ENCODE data around the gene SH3RF1. TPM values are rescaled to one million over a fixed set of nuclear protein-coding genes. Genes with fewer than 3 reads are reported as not detected.

The SH3RF1 gene
- total RNA-seq, 1 experiment from 2014 or later, result 11.5 TPM

DNA sequence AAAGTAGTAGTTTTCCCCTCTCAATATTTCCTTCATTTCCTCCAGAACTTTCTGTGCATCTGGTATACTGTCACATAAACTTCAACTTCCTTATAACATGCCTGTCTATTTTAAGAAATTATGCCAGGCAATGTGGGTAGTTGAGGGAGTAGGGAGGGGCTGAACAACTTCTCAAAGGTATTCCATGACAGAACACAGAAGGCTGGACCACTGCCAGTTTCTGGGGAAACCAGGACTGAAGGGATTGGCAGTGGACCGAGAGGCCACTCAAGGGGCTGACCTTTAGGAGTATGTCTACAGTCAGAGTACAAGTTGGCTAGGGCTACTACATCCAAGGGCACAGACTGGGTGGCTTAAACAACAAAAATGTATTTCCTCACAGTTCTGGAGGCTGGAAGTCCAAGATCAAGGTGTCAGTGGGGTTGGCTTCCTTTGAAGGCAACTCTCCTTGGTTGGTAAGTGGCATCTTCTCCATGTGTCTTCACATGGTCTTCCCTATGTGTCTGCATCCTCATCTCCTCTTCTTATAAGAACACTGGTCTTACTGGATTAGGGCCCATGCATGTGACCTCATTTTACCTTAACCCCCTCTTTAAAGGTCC, 6.9 kb downstream of the SH3RF1 start:
- no peaks in the 10 kb centered on the region for H3K9me3 ChIP-seq (ENCODE audit: control insufficient read depth, insufficient read depth, low read depth, low read length)
- H3K4me3 ChIP-seq (ENCODE audit: low read depth in 2 of 2, low read length in 2 of 2), result no peak overlapping the region
- ATAC-seq (no peak), DNase-seq (ENCODE audit: low read depth, low spot score) (no peak)
- intact Hi-C loops (cut with micrococcal nuclease; ENCODE audit: unreplicated experiment), result no loop called here
- H3K27ac ChIP-seq (ENCODE audit: low read length), result no peak overlapping the region
- peaks cover 14% of the 10 kb centered on the region for H3K4me1 ChIP-seq (ENCODE audit: control insufficient read depth, insufficient read depth, low read length)
- H3K36me3 ChIP-seq (ENCODE audit: control insufficient read depth, insufficient read depth, low read length), result no peaks in the 10 kb centered on the region; the same call in 1 of the 2 replicates
- ChIA-PET POLR2A (no interaction called here), CTCF (no interaction called here)
- no peaks in the 10 kb centered on the region for H3K27me3 ChIP-seq (ENCODE audit: control insufficient read depth, insufficient read depth, low read length)
- BruUV-seq (replicated peaks), result no TSS peak
- no peak for TF ChIP-seq POLR2AphosphoS5 (IDR thresholded peaks at IDR 0.05; ENCODE audit: low read depth, low read length)
- TF ChIP-seq, protein P1, sequence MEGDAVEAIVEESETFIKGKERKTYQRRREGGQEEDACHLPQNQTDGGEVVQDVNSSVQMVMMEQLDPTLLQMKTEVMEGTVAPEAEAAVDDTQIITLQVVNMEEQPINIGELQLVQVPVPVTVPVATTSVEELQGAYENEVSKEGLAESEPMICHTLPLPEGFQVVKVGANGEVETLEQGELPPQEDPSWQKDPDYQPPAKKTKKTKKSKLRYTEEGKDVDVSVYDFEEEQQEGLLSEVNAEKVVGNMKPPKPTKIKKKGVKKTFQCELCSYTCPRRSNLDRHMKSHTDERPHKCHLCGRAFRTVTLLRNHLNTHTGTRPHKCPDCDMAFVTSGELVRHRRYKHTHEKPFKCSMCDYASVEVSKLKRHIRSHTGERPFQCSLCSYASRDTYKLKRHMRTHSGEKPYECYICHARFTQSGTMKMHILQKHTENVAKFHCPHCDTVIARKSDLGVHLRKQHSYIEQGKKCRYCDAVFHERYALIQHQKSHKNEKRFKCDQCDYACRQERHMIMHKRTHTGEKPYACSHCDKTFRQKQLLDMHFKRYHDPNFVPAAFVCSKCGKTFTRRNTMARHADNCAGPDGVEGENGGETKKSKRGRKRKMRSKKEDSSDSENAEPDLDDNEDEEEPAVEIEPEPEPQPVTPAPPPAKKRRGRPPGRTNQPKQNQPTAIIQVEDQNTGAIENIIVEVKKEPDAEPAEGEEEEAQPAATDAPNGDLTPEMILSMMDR (IDR thresholded peaks at IDR 0.05), result no peak
- TF ChIP-seq SIN3A (IDR thresholded peaks at IDR 0.05; ENCODE audit: borderline replicate concordance, insufficient read depth, low read depth, low read length), result no peak
- TF ChIP-seq, protein P2, sequence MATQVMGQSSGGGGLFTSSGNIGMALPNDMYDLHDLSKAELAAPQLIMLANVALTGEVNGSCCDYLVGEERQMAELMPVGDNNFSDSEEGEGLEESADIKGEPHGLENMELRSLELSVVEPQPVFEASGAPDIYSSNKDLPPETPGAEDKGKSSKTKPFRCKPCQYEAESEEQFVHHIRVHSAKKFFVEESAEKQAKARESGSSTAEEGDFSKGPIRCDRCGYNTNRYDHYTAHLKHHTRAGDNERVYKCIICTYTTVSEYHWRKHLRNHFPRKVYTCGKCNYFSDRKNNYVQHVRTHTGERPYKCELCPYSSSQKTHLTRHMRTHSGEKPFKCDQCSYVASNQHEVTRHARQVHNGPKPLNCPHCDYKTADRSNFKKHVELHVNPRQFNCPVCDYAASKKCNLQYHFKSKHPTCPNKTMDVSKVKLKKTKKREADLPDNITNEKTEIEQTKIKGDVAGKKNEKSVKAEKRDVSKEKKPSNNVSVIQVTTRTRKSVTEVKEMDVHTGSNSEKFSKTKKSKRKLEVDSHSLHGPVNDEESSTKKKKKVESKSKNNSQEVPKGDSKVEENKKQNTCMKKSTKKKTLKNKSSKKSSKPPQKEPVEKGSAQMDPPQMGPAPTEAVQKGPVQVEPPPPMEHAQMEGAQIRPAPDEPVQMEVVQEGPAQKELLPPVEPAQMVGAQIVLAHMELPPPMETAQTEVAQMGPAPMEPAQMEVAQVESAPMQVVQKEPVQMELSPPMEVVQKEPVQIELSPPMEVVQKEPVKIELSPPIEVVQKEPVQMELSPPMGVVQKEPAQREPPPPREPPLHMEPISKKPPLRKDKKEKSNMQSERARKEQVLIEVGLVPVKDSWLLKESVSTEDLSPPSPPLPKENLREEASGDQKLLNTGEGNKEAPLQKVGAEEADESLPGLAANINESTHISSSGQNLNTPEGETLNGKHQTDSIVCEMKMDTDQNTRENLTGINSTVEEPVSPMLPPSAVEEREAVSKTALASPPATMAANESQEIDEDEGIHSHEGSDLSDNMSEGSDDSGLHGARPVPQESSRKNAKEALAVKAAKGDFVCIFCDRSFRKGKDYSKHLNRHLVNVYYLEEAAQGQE (IDR thresholded peaks at IDR 0.05; ENCODE audit: insufficient read depth in 1 of 2, low read depth in 2 of 2, low read length in 1 of 2), result no peak
- TF ChIP-seq TCF7L2 (IDR thresholded peaks at IDR 0.05; ENCODE audit: low read depth, low read length), result no peak
- in situ Hi-C loops (cut with HindIII; ENCODE audit: low pct_unique_long_range_greater_than_20kb, low sequenced_read_pairs), result no loop called here

DNA sequence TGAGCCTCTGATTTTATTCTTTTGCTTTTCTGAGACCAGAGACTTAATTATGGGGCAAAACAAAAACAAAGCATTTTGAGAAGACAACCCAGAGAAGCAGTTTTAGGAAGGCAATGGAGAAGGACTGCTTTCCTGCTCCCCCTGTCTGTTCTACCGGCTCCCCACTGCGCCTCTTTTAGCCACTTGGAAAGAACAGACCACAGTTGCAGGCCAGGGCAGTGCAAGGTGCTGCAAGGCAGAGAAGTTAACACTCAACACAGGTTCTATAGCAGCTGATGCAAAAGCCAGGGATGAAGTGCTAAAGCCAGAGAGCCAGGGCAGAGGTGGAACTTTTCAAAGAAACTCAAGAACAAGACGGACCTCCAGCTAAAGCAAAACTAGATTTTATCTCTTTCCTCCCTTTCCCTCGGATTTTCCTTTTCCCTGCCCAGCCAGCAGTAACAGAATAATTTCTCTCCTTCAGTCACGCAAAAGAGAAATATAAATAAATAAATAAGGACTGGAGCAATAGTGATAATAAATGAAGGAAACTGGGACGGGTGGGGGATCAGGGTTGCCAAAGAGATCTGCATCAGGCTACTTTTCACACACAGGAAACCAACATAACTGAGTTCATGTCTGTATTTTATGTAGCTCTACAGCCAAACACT, 10.4 kb downstream of the SH3RF1 start:
- in situ Hi-C loops (cut with HindIII; ENCODE audit: low pct_unique_long_range_greater_than_20kb, low sequenced_read_pairs) (no loop called here), intact Hi-C loops (cut with micrococcal nuclease; ENCODE audit: unreplicated experiment) (no loop called here)
- no peaks in the 10 kb centered on the region for H3K9me3 ChIP-seq (ENCODE audit: control insufficient read depth, insufficient read depth, low read depth, low read length)
- DNase-seq (ENCODE audit: low read depth, low spot score), result no peak
- ATAC-seq, result no peak
- H3K27me3 ChIP-seq (ENCODE audit: control insufficient read depth, insufficient read depth, low read length), result no peaks in the 10 kb centered on the region
- BruUV-seq (replicated peaks), result no TSS peak
- POLR2A ChIA-PET, result no interaction called here
- CTCF ChIA-PET, result interaction anchor here (1.0 kb wide), 1 partner anchor 10 kb away, joined by 3 read pairs; no protein-coding TSS in a partner anchor
- H3K4me3 ChIP-seq (ENCODE audit: low read depth in 2 of 2, low read length in 2 of 2), result no peak overlapping the region
- H3K36me3 ChIP-seq (ENCODE audit: control insufficient read depth, insufficient read depth, low read length), result no peaks in the 10 kb centered on the region
- no peak for TF ChIP-seq TCF7L2 (IDR thresholded peaks at IDR 0.05; ENCODE audit: low read depth, low read length)
- TF ChIP-seq, protein P1 (IDR thresholded peaks at IDR 0.05), result no peak
- TF ChIP-seq, protein P2 (IDR thresholded peaks at IDR 0.05; ENCODE audit: insufficient read depth in 1 of 2, low read depth in 2 of 2, low read length in 1 of 2), result no peak
- no peak for TF ChIP-seq POLR2AphosphoS5 (IDR thresholded peaks at IDR 0.05; ENCODE audit: low read depth, low read length)
- no peak for TF ChIP-seq SIN3A (IDR thresholded peaks at IDR 0.05; ENCODE audit: borderline replicate concordance, insufficient read depth, low read depth, low read length)
- peaks cover 15% of the 10 kb centered on the region for H3K4me1 ChIP-seq (ENCODE audit: control insufficient read depth, insufficient read depth, low read length)
- no peak overlapping the region for H3K27ac ChIP-seq (ENCODE audit: low read length)
